ENCODE measurements around the gene RAB32.

Gene RAB32

DNA sequence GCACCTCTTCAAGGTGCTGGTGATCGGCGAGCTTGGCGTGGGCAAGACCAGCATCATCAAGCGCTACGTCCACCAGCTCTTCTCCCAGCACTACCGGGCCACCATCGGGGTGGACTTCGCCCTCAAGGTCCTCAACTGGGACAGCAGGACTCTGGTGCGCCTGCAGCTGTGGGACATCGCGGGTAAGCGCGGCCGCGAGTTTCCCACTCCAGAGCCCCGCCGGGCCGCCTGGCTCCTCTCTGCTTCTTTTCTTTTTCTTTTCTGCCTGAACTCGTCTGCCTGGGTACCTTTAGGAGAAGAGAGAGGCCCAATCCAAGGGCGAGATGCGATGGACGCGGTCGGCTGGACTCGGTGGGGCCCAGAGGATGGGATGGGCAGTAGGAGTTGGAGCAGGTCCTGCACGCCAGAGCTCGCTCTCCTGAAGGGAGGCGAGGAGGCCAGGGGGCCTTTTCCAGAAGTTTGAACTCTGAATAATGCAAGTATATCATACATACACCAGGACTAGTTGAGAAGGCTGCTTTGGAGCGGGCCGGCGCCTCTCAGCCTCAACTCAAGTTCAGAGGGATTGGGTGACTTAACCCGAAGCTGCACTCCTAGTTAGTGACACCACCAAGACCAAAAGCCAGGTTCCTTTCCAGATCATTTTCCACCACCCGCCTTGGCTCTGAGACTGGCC, 445 bp downstream of the RAB32 start:
- no peak for DNase-seq (ENCODE audit: low read depth)
- peak overlapping the region; percentile 67 for H3K4me3 ChIP-seq (ENCODE audit: low read length)
- no peak for TF ChIP-seq CTCF (conservative IDR thresholded peaks at IDR 0.05; ENCODE audit: low read depth, low read length)

DNA sequence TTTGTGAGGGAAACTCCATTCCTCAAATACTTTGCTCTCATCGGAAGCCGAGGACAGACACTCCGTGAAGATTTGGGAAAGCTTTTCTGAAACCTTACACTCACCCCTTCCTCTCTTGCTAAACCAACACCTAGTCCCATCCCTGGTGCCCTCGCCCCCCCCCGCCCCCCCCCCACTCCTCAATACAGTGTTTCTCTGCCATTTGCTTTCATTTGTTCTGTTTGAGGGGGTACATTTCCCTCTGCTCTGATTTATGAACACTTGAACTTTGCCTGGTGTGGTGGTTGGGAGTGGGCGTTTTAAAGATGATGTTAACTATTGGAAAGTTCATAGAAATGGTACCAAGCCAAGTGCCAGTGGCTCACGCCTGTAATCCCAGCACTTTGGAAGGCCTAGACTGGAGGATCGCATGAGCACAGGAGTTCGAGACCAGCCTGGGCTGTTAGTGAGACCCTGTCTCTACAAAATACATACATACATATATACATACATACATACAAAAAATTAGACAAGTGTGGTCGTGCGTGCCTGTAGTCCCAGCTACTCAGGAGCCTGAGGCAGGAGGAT, 1.1 kb downstream of the RAB32 start:
- no peak for TF ChIP-seq CTCF (conservative IDR thresholded peaks at IDR 0.05; ENCODE audit: low read depth, low read length)
- no peak for DNase-seq (ENCODE audit: low read depth)
- peak overlapping the region; percentile 67 for H3K4me3 ChIP-seq (ENCODE audit: low read length)

DNA sequence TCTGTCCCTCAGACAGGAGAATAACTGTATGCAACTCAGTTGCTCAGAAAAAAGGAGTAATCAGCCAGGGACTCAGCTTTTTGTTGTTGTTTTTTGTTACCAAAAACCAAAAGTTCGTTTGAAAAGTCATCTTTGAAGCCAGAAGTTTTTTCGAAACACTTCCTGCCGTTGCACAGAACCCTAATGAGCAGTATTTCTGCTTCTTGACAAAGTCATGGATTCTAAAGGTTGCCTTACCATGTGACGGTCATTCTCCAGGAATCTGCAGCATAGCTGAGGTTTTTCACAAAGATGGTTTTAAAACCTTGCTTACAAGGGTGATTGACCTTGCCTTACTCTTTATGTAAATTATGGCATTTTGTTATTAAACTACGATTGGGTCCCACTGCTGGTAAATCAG, 1.9 kb downstream of the RAB32 start:
- no peak for TF ChIP-seq CTCF (conservative IDR thresholded peaks at IDR 0.05; ENCODE audit: low read depth, low read length)
- DNase-seq (ENCODE audit: low read depth) = peak; percentile 30
- peak overlapping the region; percentile 67 for H3K4me3 ChIP-seq (ENCODE audit: low read length)

GRCh38 chr6:146546443-146547043, 2.9 kb downstream of the RAB32 start:
- H3K4me3 ChIP-seq (ENCODE audit: low read length) = peak overlapping the region; percentile 67
- peak; percentile 57 for DNase-seq (ENCODE audit: low read depth)
- no peak for TF ChIP-seq CTCF (conservative IDR thresholded peaks at IDR 0.05; ENCODE audit: low read depth, low read length)

GRCh38 chr6:146547889-146548288, 4.3 kb downstream of the RAB32 start:
- no peak for DNase-seq (ENCODE audit: low read depth)
- H3K4me3 ChIP-seq (ENCODE audit: low read length) = no peak overlapping the region
- TF ChIP-seq CTCF (conservative IDR thresholded peaks at IDR 0.05; ENCODE audit: low read depth, low read length) = no peak

DNA sequence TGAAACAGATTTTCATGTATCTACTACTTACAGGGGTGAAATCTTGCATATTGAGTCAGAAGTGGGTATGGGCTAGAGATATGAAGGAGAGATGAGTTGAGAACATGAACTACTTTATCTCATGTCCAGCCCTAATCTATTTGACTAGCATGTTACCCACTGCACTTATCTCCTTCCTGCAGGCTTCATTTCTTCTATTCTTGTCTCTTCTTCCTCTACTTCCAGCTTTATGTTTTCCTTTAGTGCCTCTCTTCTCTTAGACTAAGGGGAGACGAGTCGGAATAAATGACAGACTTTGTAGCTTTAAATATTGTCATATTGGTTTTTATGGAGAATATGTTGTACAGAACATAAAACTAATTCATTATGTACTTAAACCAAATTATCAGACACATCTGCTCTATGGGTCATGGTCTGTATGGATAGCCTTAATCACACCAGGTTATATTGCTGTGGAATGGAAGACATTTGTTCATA, 5.3 kb downstream of the RAB32 start:
- H3K4me3 ChIP-seq (ENCODE audit: low read length) = no peak overlapping the region
- TF ChIP-seq CTCF (conservative IDR thresholded peaks at IDR 0.05; ENCODE audit: low read depth, low read length) = no peak
- no peak for DNase-seq (ENCODE audit: low read depth)

GRCh38 chr6:146550911-146551310, 7.3 kb downstream of the RAB32 start:
- H3K4me3 ChIP-seq (ENCODE audit: low read length) = no peak overlapping the region
- no peak for DNase-seq (ENCODE audit: low read depth)
- TF ChIP-seq CTCF (conservative IDR thresholded peaks at IDR 0.05; ENCODE audit: low read depth, low read length) = no peak
